Measurements from ENCODE around the gene JDP2.

JDP2 gene

DNA sequence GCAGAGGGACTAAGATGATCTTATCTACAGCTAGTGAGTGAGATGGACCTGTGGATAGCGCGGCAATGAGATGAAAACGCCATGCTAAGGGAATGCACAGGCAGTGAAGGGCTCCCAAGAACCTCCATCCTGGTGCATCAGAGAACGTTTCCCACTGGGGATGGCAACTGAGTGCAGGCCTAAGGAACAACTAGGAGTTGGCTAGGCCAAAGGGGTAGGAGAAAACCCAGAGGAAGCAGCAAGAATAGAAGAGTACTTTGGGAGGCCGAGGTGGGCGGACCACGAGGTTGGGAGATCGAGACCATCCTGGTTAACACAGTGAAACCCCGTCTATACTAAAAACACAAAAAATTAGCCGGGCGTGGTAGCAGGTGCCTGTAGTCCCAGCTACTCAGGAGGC lies 69.9 kb downstream of the JDP2 start:
- H3K27me3 Mint-ChIP-seq (ENCODE audit: low read depth), result no peaks in the 10 kb centered on the region
- H3K9me3 Mint-ChIP-seq, result no peaks in the 10 kb centered on the region
- no peaks in the 10 kb centered on the region for H3K36me3 Mint-ChIP-seq (ENCODE audit: low read depth)
- H3K4me1 Mint-ChIP-seq, result peaks cover 5% of the 10 kb centered on the region
- H3K27ac Mint-ChIP-seq, result no peak overlapping the region
- no peak overlapping the region for H3K4me3 Mint-ChIP-seq
- TF ChIP-seq, protein P1, sequence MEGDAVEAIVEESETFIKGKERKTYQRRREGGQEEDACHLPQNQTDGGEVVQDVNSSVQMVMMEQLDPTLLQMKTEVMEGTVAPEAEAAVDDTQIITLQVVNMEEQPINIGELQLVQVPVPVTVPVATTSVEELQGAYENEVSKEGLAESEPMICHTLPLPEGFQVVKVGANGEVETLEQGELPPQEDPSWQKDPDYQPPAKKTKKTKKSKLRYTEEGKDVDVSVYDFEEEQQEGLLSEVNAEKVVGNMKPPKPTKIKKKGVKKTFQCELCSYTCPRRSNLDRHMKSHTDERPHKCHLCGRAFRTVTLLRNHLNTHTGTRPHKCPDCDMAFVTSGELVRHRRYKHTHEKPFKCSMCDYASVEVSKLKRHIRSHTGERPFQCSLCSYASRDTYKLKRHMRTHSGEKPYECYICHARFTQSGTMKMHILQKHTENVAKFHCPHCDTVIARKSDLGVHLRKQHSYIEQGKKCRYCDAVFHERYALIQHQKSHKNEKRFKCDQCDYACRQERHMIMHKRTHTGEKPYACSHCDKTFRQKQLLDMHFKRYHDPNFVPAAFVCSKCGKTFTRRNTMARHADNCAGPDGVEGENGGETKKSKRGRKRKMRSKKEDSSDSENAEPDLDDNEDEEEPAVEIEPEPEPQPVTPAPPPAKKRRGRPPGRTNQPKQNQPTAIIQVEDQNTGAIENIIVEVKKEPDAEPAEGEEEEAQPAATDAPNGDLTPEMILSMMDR (IDR thresholded peaks at IDR 0.05; ENCODE audit: unreplicated experiment in 3 of 3), result no peak

DNA sequence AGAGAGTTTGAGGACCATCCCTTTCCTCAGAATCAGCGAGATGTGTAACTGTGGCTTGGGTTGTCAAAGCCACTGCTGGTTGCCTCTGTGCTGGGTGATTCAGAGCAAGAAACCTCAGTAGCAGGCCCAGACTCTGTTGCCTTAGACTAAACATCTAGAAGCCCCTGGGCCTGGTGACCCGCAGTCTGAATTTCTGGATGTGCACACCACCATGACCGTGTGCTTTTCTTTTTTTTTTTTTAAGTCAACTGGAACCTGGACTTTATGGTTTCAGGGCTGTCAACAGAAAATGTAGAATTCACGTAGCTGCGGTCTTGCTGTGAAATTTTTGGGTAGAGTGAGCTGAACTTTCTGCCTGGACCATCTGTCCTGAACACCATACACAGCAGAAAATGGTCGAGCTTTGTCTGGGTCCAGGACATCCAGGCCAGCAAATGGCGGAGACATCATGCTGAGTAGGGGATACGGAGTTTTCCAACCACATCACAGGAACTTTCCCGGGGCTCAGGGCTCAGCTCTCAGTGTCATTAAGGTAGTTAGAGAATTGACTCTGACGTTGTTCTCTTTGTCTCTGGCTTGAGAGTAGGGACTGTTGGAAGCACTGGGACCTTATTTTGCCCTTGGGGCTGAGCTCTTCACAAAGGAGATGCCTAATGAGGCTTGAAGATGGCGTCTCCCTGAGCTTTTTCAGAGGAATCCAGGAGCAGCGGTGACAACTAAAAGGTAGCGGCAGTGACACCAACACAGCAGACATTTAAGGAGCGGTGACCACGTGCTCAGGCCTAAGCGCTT lies 71.5 kb downstream of the JDP2 start:
- no peaks in the 10 kb centered on the region for H3K27me3 Mint-ChIP-seq (ENCODE audit: low read depth)
- TF ChIP-seq, protein P1 (IDR thresholded peaks at IDR 0.05; ENCODE audit: unreplicated experiment in 3 of 3), result no peak

DNA sequence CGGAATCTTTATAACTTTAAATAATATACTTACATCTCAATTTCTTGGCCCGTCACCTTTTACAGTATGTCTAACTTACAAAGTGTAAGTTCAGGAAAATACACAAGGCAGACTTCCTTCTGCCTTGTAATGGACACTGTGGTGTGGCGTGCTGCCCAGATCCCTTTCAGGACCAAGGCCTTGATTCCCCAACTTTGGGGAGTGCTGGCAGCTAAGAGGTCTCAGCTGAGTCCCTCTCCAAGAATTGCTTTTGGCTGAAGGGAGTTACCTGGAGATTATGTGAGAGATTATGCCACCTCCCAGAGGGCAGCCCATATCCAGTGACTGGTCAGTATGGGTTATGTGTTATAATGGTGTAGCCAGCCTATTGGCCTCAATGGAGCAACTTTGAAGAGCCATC lies 73.3 kb downstream of the JDP2 start:
- Mint-ChIP-seq H3K27ac (no peak overlapping the region), H3K4me1 (no peaks in the 10 kb centered on the region), H3K36me3 (ENCODE audit: low read depth) (no peaks in the 10 kb centered on the region), H3K9me3 (peaks cover 5% of the 10 kb centered on the region), H3K27me3 (ENCODE audit: low read depth) (no peaks in the 10 kb centered on the region), H3K4me3 (no peak overlapping the region)
- TF ChIP-seq, protein P1 (IDR thresholded peaks at IDR 0.05; ENCODE audit: unreplicated experiment in 3 of 3), result no peak

More for the DNA sequence above, 71.5 kb downstream of the JDP2 start:
- no peaks in the 10 kb centered on the region for H3K9me3 Mint-ChIP-seq
- no peaks in the 10 kb centered on the region for H3K36me3 Mint-ChIP-seq (ENCODE audit: low read depth)
- no peak overlapping the region for H3K4me3 Mint-ChIP-seq
- H3K27ac Mint-ChIP-seq, result no peak overlapping the region
- no peaks in the 10 kb centered on the region for H3K4me1 Mint-ChIP-seq

DNA sequence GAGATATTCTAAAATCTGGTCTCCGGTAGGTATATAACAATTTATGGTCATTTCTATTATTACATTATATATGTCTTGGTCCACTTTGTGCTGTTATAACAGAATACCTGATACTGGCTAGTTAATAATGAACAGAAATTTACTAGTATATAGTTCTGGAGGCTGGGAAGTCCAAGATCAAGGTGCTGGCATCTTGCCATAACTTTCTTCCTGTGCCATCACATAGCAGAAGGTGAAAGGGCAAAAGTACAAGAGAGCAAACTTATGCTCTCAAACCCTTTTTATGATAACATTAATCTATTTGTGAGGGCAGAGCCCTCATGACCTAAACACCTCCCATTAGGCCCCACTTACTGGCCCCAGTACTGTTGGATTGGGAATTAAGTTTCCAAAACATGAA lies 76.6 kb downstream of the JDP2 start:
- no peaks in the 10 kb centered on the region for H3K4me1 Mint-ChIP-seq
- H3K9me3 Mint-ChIP-seq, result peaks cover 15% of the 10 kb centered on the region
- TF ChIP-seq, protein P1 (IDR thresholded peaks at IDR 0.05; ENCODE audit: unreplicated experiment in 3 of 3), result no peak
- H3K27ac Mint-ChIP-seq, result no peak overlapping the region
- H3K27me3 Mint-ChIP-seq (ENCODE audit: low read depth), result no peaks in the 10 kb centered on the region
- H3K36me3 Mint-ChIP-seq (ENCODE audit: low read depth), result no peaks in the 10 kb centered on the region
- no peak overlapping the region for H3K4me3 Mint-ChIP-seq

DNA sequence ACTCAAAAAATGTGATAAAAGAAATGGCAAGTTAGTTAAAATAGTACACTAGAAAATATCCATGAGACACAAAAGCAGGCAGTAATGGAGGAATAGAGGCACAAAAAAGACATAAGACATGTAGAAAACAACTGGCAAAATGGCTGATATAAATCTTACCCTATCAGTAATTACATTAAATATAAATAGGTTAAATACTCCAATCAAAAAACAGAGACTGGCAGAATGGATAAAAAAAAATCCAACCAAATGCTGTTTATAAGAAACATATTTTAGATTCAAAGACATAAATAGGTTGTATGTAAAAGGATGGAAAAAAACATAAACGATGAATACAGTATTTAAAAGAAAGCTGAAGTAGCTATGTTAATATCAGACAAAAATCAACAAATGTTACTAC lies 79.1 kb downstream of the JDP2 start:
- Mint-ChIP-seq H3K4me1 (no peaks in the 10 kb centered on the region), H3K36me3 (ENCODE audit: low read depth) (no peaks in the 10 kb centered on the region), H3K27me3 (ENCODE audit: low read depth) (no peaks in the 10 kb centered on the region), H3K27ac (no peak overlapping the region), H3K4me3 (no peak overlapping the region), H3K9me3 (peaks cover 25% of the 10 kb centered on the region)
- TF ChIP-seq, protein P1 (IDR thresholded peaks at IDR 0.05; ENCODE audit: unreplicated experiment in 3 of 3), result no peak

DNA sequence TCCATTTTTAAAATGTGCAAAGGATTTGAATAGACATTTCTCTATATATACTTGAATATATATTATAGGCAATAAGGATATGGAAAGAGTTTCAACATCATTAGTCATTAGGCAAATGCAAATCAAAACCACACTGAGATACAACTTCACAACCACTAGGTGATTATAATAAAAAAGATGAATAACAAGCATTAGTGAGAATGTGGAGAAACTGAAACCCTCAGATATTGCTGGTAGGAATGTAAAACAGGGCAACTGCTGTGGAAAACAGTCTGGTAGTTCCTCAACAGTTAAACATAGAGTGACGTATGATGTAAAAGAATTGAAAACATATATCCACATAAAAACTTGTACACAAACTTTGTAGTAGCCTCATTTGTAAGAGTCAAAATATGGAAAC lies 82.7 kb downstream of the JDP2 start:
- H3K9me3 Mint-ChIP-seq, result peaks cover 27% of the 10 kb centered on the region
- no peak overlapping the region for H3K27ac Mint-ChIP-seq
- no peaks in the 10 kb centered on the region for H3K27me3 Mint-ChIP-seq (ENCODE audit: low read depth)
- H3K4me1 Mint-ChIP-seq, result no peaks in the 10 kb centered on the region
- TF ChIP-seq, protein P1 (IDR thresholded peaks at IDR 0.05; ENCODE audit: unreplicated experiment in 3 of 3), result no peak
- no peak overlapping the region for H3K4me3 Mint-ChIP-seq
- H3K36me3 Mint-ChIP-seq (ENCODE audit: low read depth), result no peaks in the 10 kb centered on the region
